Activated T-cell treated with anti-CD3 and anti-CD28 coated beads, Interleukin-2, amount 50 U/mL, for 48 hours (primary cell): ENCODE measurements around the gene PLN.

ENCODE experiments used
- DNase-seq, 2 experiments: peaks; one replicate each; pipeline ENCODE4 v3.0.0-alpha.2; 2020

Gene PLN

DNA sequence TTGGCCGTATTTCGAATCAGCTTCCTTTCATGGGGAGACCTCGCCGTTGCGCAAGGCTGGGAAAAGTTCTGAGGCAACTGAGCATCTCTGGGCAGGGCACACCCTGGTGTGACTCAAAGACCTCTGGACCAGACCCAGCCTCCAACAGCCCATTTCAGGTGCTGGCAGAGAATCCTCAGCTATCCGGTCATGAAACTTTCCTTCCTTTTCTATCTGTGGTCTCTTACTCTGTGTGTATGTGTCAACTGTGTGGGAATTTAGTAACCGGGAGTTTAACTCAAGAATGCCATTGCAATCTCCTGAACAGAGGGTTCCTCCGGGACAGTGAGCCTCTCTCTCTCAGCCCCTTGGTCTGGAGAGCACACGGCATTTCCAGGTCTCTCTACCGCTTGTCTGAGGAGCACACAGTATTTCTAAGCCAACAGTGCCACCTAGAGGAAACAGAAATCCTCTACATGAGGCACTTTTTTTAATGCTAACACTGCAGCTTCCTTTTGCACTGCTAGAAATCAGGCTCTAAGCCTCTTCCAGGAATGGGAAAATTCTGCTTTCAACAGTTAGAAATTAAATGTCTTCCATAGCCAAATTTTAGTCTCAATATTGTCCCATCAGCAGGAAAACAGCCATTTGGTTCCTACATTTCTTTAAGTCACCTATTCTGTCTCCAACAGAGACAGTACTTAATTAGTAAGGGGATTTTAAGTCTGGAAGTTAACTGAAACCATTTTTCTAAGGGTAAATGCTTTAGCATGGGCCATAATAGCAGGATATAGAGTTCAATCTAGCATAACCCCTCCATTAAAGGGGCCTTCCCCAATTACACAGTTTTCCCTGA is 32.7 kb downstream of the PLN start:
- no peak for DNase-seq

DNA sequence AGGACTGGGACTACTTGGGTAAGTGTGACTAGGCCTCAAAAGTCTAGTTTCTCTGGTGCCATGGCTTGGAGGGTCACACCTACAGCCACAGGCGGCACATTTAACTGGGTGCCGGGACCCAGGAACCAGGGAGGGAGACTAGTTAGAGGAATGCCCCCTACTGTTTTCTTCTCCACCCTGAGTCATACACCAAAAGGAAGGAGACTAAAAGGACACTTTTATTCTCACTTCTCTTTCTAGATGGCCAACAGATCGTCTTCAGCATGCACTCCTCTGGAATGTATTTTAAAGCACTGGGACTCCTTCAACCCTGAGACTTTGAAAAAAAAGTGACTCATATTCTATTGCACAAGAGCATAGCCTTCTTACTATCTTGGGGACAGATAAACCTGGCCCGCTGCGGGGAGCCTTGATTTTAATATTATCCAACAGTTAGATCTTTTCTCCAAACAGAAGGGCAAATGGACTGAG is 33.4 kb downstream of the PLN start:
- DNase-seq: no peak

DNA sequence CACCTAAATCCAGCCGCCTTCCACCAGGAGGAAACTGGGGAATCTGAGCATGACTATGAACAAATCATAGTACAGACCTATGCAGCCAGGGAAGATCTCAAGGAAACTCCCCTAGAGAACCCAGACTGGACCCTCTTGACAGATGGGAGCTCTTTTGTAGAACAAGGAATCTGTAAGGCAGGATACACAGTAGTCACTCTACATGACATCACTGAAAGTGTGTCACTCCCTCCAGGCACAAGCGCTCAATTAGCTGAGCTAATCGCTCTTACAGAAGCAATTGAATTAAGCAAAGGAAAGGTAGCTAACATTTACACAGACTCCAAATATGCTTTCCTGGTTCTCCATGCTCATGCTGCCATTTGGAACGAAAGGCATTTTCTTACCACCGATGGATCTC is 36.8 kb downstream of the PLN start:
- no peak for DNase-seq

DNA sequence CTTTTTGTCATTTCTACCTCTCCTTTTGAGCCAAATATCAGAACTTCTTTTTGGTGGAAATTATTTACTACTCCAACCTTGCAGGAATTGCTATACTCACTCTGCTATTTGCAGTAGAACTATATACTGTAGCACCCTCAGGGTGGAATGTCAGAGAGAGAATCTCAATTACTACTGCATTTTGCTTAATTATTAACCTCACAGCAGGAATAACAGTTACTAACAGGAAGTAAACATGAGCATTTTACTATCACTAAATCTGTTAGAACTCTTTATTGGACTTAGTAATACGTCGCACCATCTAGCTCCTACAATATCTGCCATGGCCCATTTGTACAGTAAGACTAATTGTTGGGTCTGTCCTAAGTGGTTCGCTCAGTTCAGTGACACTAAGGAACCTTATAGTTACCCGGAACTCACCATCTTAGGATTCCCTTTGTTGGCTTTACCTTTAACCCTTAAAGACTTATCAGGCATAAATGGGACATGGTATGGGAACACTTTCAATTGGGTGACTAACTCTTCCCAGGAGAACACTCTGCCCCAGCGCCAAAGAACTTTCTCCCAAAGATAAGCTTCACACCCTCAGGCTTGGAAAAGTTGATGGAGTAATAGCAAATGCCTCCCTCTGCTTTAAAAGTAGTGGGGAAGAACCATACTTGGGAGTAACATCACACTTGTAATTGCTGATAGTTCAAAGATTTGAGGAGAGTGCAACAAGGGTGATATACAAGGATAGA is 38.8 kb downstream of the PLN start:
- DNase-seq: no peak

DNA sequence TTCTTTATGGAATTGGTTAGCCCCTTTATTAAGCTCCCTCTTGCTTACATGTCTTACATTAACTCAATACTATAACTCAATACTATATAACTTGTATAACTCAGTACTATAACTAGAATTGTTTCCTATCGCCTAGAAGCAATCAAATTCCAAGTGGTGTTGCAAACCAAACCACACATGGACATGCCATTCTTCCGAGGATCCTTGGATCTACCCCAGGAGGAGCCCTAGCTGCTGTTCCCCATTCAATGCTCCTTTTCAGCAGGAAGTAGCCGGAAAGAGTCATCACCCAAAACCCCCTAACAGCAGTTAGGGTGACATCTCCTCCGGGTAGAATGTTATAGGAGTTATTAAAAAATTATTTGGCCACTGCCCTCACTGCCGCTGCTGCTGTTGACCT is 40.5 kb downstream of the PLN start:
- no peak for DNase-seq

DNA sequence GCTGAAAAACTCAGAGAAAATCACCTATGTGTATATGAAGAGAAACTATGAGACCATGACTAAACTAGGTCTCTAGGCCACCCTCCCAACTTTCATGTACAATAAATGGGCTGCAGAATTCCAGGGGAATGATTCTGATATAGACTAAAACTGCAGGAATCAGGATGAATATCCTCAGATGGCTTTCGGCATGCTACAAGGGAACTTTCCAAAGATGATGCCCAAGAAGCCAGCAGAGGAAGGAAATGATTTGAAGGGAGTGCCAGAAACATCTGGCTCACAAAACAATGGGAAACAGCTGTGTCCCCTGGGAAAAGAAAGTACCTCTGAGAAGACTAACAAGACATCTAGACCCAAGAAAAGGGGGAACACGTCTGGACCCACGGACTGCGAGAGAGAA is 41.1 kb downstream of the PLN start:
- DNase-seq: no peak

DNA sequence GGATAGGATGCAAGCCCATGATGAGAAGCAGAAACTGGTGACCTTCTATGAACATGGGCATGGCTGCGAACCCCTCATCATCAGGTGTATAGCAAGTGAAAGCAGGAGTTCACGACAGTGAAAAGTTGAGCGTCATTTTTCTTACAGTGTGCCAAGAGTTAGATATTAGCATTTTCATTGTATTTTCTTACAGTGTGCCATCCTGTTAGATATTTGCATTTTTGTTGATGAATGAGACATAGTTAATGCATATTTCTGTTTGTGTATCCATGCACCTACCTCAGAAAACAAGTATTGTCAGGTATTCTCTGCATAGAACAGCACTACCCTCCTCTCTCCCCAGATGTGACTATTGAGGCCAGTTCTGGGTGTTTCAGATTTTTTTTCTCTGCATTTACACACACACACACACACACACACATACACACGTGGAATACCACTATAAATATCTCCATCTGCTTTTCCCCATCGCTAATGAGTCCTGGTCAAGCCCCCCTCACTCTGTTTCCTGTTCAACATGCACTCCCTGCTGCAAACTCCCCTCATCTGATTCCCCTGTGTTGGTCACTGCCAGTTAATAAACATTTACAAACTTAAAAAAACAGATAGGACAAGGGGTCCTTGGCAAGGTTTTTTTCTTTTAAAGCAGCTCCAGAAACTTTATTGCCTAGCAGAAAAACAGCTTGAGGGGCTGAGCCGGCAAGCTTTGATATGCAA is 41.7 kb downstream of the PLN start:
- no peak for DNase-seq

DNA sequence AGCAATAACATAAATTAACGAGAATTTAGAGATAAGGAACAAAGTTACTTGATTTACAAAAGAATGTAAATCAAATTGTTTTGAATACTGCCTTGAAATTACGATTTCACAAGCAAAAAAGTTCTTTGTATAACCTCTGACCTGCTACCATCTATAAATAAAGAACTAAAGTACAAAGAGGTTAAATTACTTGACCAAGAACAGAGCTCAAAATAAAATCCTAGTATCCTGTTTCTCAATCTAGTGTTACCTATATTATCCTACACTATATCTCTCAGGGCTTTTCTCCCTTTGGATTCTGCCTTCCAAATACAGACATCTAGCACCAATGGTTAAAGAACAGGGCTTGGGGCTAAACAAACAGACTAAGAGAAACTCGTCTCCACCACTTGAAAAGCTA is 43.8 kb downstream of the PLN start:
- DNase-seq: no peak

DNA sequence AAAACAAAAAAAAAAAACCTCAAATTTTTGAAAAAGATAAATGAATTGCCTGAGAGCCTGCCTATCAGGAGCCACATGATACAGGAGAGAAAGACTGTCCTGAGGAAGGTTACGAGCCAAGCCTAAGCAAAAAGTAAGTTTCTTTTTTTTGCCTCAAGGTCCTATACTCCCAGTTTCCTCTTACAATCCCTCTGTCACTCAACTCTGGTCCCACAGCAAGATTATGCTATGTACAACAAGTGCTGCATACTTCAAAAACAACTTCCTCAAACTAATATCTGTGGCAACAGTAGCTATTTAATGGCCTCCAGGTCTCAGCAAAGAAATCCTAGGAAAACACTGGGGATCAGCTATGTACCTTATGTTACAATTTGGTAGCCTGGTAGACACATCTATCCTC is 46.8 kb downstream of the PLN start:
- DNase-seq: no peak

DNA sequence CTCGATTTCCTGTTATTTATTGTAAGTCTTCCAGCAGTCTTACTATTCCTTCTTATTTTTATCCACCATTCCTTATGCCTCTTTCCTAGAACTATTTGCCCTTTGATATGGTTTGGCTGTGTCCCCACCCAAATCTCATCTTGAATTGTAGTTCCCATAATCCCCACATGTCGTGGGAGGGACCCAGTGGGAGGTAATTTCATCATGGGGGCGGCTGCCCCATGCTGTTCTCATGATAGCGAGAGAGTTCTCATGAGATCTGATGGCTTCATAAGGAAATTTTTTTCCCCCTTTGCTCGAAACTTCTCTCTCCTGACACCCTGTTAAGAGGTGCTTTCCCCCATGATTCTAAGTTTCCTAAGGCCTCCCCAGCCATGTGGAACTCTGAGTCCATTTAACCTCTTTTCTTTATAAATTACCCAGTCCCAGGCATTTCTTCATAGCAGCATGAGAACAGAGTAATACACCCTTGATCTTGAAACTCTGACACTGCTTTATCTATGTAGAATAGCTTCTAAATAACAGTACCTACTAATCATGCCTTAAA is 48.8 kb downstream of the PLN start:
- peak in 1 of 2 experiments; percentile 11 for DNase-seq

DNA sequence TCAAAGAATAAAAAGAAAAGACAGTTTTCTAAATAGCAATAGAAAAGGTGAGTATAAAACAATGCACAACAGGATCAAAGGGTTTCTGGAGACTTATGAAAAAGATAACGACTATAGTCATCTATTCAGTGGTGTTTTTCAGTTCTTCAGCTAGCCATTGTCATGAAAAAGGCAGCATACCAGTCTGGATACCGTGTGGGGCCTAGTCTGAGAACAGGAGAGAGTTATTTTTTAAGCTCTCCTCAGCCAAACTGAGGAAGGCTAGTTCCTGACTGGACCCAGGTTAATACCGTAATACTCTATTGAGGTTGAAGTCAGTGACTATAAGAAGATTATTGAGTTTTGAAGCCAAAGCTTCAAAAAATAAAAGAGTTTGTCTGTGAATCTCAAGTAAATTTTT is 49.5 kb downstream of the PLN start:
- no peak for DNase-seq

DNA sequence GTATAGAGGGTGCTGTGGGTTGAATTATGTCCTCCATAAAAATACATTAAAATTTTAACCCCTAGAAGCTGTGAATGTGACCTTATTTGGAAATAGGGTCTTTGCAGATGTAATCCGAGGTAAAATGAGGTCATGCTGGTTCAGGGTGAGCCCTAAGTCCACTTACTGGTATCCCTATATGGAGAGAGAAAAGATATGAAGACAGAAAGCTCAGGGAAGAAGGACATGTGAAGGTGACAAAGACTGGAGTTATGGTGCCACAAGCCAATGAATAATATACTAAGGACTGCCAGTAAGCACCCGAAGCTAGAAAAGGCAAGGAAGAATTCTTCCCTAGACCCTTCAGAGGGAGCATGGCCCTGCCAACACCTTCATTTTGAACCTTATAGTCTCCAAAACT is 50.2 kb downstream of the PLN start:
- no peak for DNase-seq

DNA sequence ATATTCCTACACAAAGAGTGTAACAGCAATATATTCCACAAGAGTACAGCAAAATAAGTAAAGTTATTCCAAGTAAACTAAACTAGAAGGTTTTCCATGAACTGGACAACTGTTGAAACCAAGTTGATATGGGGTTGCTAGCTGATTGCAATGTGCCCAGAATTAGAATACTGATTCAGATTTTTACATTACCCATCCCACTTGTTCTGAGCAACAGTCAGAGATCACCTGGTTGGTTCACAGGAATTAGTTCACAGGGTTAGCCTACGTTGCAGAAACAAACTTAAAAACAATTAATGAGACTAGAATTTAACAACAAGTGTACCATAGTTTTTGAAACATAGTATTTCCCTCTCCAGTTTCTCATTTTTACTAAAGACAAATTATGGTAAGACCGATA is 54.2 kb downstream of the PLN start:
- DNase-seq: no peak

DNA sequence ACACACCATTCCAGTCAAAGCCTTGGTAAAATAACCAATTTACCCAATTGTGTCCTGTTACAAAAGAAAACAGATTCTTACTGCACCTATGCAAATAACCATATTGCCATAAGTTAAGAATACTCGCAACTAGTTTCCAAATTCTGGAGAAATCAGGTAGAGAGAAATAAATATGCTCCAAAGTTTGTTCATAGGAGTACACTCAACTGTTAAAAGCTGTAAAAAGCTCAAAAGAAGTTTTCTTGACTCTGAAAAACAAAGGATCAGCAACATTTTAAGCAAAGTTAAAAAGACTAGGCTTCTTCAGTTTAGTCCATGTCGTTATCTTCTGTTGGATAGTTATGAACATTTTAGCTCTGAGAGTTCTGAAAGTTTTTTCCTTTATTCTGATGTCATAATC is 55.3 kb downstream of the PLN start:
- DNase-seq: no peak

DNA sequence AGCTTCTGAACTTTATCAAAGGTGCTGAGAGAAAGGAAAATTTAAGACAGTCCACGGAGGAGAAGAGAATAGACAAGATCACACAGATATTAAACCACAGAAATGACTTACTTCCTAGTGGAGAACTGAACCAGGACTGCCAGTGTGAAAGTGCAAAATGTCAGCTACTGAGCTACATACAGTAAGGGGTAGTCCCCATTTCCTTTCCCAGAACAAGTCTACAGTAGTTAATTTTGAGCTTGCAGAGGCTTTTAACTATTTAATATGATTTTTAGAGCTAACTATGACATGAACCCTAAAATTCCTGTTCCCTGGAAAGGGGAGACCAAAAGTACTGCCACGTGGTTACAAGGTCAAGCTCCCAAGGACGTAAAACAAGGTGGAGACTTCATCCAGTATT is 58.2 kb downstream of the PLN start:
- no peak for DNase-seq

DNA sequence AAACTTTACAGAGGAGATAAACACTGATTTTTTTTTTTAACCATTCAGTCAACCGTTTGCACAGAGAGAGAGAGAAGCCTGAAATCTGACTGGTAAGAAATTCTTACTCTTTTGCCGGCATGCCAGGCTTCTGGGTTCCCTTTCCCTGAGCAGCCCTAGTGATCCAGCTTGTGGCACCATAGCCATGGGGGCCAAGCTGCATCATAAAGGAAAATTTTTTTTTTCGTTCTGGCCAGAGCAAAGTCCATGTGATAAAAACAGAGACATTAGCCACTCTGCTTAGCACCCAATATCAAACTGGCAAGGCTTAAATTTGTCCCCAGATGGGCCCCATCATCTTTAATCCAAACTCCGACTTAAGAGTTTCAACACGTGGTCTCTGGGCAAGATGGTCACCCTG is 58.8 kb downstream of the PLN start:
- no peak for DNase-seq
